Measurements from ENCODE around the gene EPS8L3.
"Not testable (repeated sequence)": the region's sequence is repeated elsewhere in the genome, so short reads cannot be mapped to it uniquely, and the experiment has no call there.

The EPS8L3 gene

DNA sequence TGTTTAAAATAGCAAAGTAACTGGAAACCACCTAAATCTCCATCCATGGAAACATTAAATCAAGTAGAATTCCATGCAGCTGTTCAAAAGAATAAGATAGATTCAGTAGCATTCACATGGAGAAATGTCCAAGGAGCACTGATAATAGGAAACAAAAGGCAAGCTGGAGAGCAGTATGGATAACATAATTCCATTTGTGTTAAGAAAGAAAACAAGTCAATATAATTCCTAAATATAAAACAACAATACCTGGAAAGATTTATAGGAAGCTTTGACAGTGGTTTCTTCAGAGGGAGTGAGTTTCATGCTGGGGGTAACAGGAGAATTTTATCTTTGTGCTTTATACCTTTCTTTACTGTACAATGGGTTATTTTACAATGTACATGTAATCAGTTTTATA lies 36.6 kb upstream of the EPS8L3 start:
- ATAC-seq, result no peak
- Mint-ChIP-seq H3K4me3 (no peak overlapping the region), H3K36me3 (no peaks in the 10 kb centered on the region), H3K4me1 (peaks cover 13% of the 10 kb centered on the region), H3K27me3 (peaks cover 17% of the 10 kb centered on the region), H3K27ac (no peak overlapping the region), H3K9me3 (no peaks in the 10 kb centered on the region)

DNA sequence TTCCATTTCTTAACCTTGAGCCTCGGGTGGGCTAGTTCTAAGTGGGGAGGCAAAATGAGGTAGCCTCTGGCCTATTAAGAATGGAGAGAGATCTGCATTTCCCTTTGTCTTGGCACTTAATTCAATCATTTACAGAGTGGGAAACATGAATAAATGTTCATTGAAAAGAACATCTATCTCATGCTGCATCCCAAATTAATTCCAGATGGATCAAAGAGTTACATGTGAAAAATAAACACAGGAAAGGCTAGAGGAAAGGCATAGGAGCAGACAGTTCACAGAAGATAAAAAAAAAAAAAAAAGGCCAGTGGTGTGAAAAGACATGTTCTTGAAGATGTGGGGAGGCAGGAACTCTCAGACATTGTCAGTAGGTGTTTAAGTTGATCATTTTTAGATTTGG lies 35.7 kb upstream of the EPS8L3 start:
- no peak overlapping the region for H3K4me3 Mint-ChIP-seq
- peaks cover 17% of the 10 kb centered on the region for H3K27me3 Mint-ChIP-seq
- H3K27ac Mint-ChIP-seq, result no peak overlapping the region
- ATAC-seq, result no peak
- H3K9me3 Mint-ChIP-seq, result no peaks in the 10 kb centered on the region
- peaks cover 13% of the 10 kb centered on the region for H3K4me1 Mint-ChIP-seq
- H3K36me3 Mint-ChIP-seq, result no peaks in the 10 kb centered on the region

DNA sequence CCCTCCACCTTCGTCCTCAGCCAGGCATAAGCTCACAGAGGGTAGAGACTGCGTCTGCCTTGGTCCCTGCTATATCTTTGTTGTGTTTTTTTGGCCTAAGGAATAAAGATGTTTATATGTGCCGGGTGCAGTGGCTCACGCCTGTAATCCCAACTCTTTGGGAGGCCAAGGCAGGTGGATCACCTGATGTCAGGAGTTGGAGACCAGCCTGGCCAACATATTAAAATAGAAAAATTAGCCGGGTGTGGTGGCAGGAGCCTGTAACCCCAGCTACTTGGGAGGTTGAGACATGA lies 33.5 kb upstream of the EPS8L3 start:
- H3K36me3 Mint-ChIP-seq, H3K27ac Mint-ChIP-seq, ATAC-seq, H3K4me1 Mint-ChIP-seq, H3K9me3 Mint-ChIP-seq, H3K4me3 Mint-ChIP-seq: not testable (repeated sequence)
- H3K27me3 Mint-ChIP-seq, result peaks cover 17% of the 10 kb centered on the region

DNA sequence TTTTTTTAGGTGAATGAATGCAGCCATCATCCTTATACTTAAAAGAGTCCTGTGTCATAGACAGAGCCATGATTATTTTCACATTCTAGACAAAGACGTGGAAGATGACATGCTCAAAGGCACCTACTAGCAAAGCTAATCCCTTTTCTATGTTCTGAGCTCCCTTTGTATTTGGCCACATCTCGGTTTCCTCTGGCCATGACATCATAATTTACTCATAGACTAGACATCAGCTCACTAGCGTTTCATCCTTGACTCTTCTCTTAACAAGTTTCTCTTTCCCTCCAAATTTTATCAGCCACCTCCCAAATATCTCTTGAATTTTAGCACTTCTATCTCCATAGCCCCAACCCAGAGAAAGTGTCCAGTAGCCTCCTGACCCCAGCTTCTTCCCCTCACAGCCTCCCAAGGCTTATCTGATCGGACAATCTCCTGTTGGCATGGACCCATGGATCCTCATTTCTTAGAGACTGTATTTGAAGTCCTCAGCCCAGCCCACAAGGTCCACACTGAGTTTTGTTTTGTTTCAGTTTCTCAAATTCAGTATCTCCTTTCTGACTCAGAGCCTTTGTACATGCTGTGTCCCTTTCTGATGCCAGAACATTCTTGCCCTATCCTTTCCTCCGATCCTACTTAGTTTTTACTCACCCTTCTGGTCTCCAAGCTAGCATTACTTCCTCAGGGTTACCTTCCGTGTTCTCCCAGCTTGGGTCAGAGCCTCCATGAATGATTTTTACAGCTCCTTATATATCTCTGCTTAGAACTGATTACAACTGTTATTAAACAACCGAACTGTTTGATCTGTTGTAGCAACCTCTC lies 33.0 kb upstream of the EPS8L3 start:
- no peak for ATAC-seq
- H3K27ac Mint-ChIP-seq, result no peak overlapping the region
- no peak overlapping the region for H3K4me3 Mint-ChIP-seq
- H3K9me3 Mint-ChIP-seq, result no peaks in the 10 kb centered on the region
- peaks cover 5% of the 10 kb centered on the region for H3K4me1 Mint-ChIP-seq
- H3K27me3 Mint-ChIP-seq, result peaks cover 17% of the 10 kb centered on the region
- no peaks in the 10 kb centered on the region for H3K36me3 Mint-ChIP-seq

- H3K4me1 Mint-ChIP-seq, result peaks cover 16% of the 10 kb centered on the region
- ATAC-seq, result no peak
- no peaks in the 10 kb centered on the region for H3K9me3 Mint-ChIP-seq
- H3K36me3 Mint-ChIP-seq, result no peaks in the 10 kb centered on the region
- H3K4me3 Mint-ChIP-seq, result no peak overlapping the region
- peaks cover 17% of the 10 kb centered on the region for H3K27me3 Mint-ChIP-seq
- no peak overlapping the region for H3K27ac Mint-ChIP-seq
These were observed 30.8 kb upstream of the EPS8L3 start for GRCh38 chr1:109794319-109795132.

DNA sequence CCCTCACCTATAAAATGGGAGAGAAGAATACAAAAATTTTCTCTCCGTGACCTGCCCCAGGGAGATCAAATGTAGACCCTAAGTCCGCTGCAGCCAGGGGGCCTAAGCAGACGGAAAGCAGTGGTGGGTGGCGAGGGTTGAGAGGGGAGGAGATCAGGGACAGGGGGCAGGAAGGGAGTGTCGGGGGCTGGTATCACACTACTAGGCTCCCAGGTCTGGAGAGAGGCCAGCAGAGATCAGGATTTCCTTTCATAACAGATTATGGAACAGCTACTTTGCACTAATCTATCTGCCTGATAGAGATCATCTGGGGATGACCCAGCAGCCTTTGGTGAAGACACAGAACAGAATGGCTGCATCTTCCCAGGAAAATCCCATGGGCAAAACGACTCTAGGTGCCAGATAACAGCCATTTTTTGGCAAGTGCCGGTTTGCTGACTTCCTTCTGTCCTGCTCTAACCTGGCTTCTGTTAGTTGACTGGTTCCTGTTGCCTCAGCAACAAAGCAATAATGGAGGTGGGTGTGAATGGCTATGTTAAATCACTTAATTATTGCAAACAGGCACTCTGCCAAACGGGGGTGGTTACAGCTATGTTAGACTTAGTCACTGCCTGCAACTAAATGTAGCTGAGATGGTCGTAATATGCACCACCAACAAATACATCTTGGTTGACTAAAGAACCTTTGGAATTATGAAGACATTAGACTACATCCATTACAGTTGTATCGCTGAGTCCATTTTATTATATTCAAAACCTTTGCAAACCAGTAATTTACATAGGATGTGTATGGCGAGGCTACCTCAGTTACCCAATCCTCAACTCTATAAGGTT lies 30.0 kb upstream of the EPS8L3 start:
- peaks cover 17% of the 10 kb centered on the region for H3K27me3 Mint-ChIP-seq
- H3K4me1 Mint-ChIP-seq, result peaks cover 22% of the 10 kb centered on the region
- H3K36me3 Mint-ChIP-seq, result no peaks in the 10 kb centered on the region
- H3K4me3 Mint-ChIP-seq, result no peak overlapping the region
- ATAC-seq, result no peak
- no peak overlapping the region for H3K27ac Mint-ChIP-seq
- H3K9me3 Mint-ChIP-seq, result no peaks in the 10 kb centered on the region

DNA sequence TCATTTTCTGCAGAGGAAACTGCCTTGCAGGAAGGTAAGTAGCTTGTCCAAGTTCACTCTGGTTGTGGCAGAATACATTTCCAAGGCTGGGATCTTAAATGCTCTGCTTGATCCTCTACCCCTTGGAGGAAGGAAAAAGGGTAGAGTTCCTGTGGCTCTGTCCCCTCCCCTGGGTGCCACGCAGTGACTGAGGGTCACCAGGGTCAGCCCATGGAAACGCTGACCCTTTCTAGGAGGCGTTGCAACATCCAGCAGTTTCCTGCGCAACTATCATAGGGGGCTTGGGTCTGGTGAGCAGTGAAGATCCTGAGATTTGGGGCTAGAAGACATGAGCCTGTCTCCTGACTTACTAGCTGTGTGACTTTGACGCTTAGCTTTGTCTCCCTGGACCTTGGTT lies 29.4 kb upstream of the EPS8L3 start:
- no peak overlapping the region for H3K27ac Mint-ChIP-seq
- H3K4me1 Mint-ChIP-seq, result peaks cover 22% of the 10 kb centered on the region
- no peaks in the 10 kb centered on the region for H3K36me3 Mint-ChIP-seq
- peaks cover 17% of the 10 kb centered on the region for H3K27me3 Mint-ChIP-seq
- H3K9me3 Mint-ChIP-seq, result no peaks in the 10 kb centered on the region
- ATAC-seq, result no peak
- no peak overlapping the region for H3K4me3 Mint-ChIP-seq

DNA sequence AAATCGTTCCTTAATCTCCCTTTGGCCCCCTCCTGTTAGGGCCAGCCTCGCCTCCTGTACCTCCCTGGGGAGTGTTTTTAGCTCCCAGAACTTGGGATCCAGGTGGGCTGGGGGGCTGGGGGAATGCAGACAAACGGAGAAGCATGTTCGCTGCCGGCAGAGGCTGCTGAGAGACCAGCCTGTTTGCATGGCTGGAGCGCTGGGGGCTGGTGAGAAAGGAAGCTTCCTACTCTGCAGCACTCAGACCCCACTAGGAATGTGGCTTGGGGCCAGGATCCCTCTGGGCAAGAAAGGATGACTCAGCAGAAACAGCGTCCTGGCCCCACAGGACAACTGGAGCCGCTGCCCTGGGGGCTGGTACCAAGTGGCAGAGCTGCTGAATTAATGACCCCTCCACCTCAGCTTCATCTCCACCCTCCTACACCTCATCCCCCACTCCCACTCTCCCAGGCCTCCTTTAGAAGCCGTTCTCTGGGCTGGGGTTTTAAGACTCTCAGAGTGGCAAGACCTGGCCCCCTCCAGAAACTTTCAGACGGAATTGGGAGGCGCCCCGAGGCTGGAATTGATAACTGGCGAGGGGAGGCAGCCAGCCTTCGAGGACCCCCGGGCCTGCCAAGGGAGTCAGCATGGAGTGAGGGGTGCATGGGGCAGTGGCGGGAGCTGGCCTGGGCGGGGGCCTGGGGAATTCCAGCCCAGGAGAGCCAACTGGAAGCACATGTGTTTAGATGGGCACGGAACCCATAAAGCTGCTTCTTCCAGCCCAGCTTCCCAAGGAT lies 28.5 kb upstream of the EPS8L3 start:
- peaks cover 10% of the 10 kb centered on the region for H3K27me3 Mint-ChIP-seq
- H3K4me3 Mint-ChIP-seq, result no peak overlapping the region
- no peaks in the 10 kb centered on the region for H3K36me3 Mint-ChIP-seq
- H3K9me3 Mint-ChIP-seq, result no peaks in the 10 kb centered on the region
- H3K4me1 Mint-ChIP-seq, result peaks cover 22% of the 10 kb centered on the region
- ATAC-seq, result no peak
- H3K27ac Mint-ChIP-seq, result peak overlapping the region; percentile 46

GRCh38 chr1:109791495-109792043 lies 27.8 kb upstream of the EPS8L3 start:
- Mint-ChIP-seq H3K4me3 (no peak overlapping the region), H3K36me3 (no peaks in the 10 kb centered on the region), H3K27ac (peak overlapping the region; percentile 53), H3K27me3 (peaks cover 3% of the 10 kb centered on the region), H3K4me1 (peaks cover 17% of the 10 kb centered on the region), H3K9me3 (no peaks in the 10 kb centered on the region)
- no peak for ATAC-seq

DNA sequence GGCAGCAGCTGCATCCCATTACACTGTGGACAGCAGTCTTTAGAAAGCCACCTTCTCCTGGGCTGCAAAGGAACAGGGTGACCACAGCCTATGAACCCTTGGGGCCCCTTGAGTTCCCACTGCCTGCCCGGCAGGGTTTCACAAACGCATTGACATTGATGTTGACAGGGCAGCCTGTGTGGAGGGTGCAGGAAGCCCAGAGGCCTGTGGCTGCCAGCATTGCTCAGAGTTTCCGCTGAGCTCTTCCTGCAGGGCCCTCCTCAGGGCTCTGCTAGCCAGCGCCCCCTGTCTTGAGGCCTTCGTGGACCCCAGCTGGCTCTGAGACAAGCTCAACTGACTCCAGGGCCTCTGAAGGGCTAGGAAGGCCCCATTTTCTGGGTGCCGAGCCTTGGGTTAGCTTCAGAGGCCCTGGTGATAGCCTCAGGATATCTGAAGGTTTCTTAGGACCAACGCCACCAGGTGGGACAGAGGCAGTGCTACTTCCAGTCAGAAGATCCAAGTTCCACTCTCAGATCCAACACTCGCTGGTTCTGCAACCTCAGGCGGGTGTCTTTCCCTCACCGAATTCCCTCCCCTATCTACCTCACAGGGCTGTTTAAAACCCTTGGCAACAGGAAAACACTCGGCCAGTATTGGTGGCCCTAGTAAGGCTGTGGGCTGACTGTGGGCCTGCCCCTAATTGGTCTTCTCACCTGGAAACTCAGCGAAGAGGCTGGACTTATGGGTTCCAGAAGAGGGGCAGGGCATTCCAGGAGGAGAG lies 27.2 kb upstream of the EPS8L3 start:
- H3K4me1 Mint-ChIP-seq, result peaks cover 17% of the 10 kb centered on the region
- ATAC-seq, result peak; percentile 86
- no peaks in the 10 kb centered on the region for H3K36me3 Mint-ChIP-seq
- H3K9me3 Mint-ChIP-seq, result no peaks in the 10 kb centered on the region
- H3K27me3 Mint-ChIP-seq, result no peaks in the 10 kb centered on the region
- H3K4me3 Mint-ChIP-seq, result no peak overlapping the region
- peak overlapping the region; percentile 53 for H3K27ac Mint-ChIP-seq

DNA sequence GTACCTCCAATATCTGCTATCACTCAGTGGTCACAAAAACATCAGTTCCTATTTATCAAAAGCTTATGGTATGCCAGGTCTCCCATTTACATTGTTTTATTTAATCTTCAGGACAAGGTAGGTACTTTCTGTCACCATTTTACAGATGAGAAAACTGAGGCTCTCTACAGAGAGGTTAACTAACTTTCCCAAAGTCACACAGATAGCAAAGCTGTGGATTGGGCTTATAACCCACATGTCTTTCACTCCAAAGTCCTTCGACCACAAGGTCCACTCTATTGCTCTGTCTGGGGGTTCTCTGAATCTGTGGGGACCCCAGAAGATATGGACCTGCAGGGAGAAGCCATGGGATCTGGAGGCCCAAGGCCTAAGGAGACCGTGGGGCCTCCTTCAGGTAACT lies 26.6 kb upstream of the EPS8L3 start:
- H3K27me3 Mint-ChIP-seq, result no peaks in the 10 kb centered on the region
- no peaks in the 10 kb centered on the region for H3K36me3 Mint-ChIP-seq
- H3K4me1 Mint-ChIP-seq, result peaks cover 17% of the 10 kb centered on the region
- no peak for ATAC-seq
- H3K9me3 Mint-ChIP-seq, result no peaks in the 10 kb centered on the region
- no peak overlapping the region for H3K4me3 Mint-ChIP-seq
- H3K27ac Mint-ChIP-seq, result peak overlapping the region; percentile 53

GRCh38 chr1:109789551-109790180 lies 25.9 kb upstream of the EPS8L3 start:
- H3K27me3 Mint-ChIP-seq, result no peaks in the 10 kb centered on the region
- H3K4me1 Mint-ChIP-seq, result peaks cover 17% of the 10 kb centered on the region
- no peak for ATAC-seq
- no peaks in the 10 kb centered on the region for H3K36me3 Mint-ChIP-seq
- H3K4me3 Mint-ChIP-seq, result no peak overlapping the region
- H3K27ac Mint-ChIP-seq, result peak overlapping the region; percentile 2
- no peaks in the 10 kb centered on the region for H3K9me3 Mint-ChIP-seq

DNA sequence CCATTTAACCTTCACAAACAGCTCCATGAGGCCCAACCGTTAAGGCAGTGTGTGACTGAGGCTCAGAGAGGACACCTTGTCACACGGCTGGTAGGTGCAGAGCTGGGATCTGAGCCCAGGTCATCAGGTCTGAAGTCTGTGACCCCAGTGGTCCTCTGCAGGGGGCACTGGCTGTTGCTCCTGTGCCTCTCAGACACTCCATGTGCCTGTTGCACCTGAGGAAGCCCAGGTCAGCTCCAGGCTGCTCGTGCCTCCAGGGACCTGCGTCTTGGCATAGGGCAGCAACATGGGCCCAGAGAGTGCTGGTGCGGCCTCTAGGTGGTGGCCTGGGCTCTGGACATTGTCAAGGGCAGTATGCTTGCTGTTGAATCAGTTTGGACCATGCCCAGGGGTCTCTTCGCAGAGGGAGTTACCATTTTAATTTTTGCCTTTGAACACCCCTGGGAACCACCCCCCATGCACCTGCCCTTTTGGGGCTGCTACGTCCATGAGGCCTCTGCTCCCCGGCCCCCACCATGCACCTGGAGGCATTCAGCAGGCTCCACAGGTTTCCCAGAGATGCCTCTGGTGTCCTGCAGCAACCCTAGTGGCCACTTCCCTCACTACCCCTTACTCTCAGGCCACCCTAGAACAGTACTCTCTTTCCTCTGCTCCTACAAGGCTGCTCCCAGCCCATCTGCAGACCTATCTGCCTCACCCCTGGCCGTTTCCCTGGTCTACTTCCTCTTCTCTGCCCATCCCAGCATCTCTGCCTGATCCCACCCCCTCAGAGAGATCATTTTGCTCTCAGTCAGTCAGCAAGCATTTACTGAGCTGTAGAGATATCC lies 25.2 kb upstream of the EPS8L3 start:
- Mint-ChIP-seq H3K27ac (peak overlapping the region; percentile 2), H3K27me3 (no peaks in the 10 kb centered on the region), H3K4me1 (peaks cover 17% of the 10 kb centered on the region), H3K4me3 (no peak overlapping the region), H3K9me3 (no peaks in the 10 kb centered on the region), H3K36me3 (no peaks in the 10 kb centered on the region)
- ATAC-seq, result no peak
